NB4 (cell line): Measurements from ENCODE around the gene GUCY2C.

ENCODE experiments used
- DNase-seq: peaks from one replicate; pipeline ENCODE4 v3.0.0; 2010; ENCODE audit warnings: low read depth
- H3K4me3 ChIP-seq: one replicate; pipeline ENCODE4 v1.5.1; 2011; ENCODE audit warnings: mild to moderate bottlenecking, low read depth, low read length, moderate library complexity
- MYC ChIP-seq: IDR thresholded peaks from 2 replicates; pipeline ENCODE4 v1.6.1; 2011; ENCODE audit warnings: low read depth, low read length
- POLR2A ChIP-seq: IDR thresholded peaks from 2 replicates; pipeline ENCODE4 v1.6.1; 2011; ENCODE audit warnings: mild to moderate bottlenecking; ENCODE audit not compliant: insufficient read length; ENCODE audit errors: extremely low read depth
- TF ChIP-seq, protein P1 (sequence below): IDR thresholded peaks from 2 replicates; pipeline ENCODE4 v1.6.1; 2011; ENCODE audit warnings: low read depth, low read length
- TF ChIP-seq, protein P2 (sequence below): IDR thresholded peaks from one replicate; pipeline ENCODE4 v1.5.1; 2012; ENCODE audit warnings: low read depth, low read length

Gene GUCY2C

DNA sequence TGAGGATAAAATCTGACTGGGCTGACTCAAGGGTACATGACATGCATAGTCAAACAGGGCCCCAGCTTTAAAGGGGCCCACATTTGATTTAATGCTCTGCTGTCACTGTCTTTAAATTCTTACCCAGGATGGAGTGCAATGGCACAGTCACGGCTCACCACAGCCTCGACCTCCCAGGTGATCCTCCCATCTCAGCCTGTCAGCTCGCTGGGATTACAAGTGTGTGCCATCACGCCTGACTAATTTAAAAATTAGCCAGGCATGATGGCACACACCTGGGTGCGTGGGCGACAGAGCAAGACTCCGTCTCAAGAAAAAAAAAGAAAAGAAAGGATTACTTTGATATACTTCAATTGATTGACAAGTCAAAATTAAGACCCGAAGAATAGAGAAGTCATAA, 119.5 kb downstream of the GUCY2C start:
- H3K4me3 ChIP-seq, result no peak overlapping the region
- TF ChIP-seq, protein P1, sequence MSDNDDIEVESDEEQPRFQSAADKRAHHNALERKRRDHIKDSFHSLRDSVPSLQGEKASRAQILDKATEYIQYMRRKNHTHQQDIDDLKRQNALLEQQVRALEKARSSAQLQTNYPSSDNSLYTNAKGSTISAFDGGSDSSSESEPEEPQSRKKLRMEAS, result no peak
- no peak for TF ChIP-seq MYC
- TF ChIP-seq, protein P2, sequence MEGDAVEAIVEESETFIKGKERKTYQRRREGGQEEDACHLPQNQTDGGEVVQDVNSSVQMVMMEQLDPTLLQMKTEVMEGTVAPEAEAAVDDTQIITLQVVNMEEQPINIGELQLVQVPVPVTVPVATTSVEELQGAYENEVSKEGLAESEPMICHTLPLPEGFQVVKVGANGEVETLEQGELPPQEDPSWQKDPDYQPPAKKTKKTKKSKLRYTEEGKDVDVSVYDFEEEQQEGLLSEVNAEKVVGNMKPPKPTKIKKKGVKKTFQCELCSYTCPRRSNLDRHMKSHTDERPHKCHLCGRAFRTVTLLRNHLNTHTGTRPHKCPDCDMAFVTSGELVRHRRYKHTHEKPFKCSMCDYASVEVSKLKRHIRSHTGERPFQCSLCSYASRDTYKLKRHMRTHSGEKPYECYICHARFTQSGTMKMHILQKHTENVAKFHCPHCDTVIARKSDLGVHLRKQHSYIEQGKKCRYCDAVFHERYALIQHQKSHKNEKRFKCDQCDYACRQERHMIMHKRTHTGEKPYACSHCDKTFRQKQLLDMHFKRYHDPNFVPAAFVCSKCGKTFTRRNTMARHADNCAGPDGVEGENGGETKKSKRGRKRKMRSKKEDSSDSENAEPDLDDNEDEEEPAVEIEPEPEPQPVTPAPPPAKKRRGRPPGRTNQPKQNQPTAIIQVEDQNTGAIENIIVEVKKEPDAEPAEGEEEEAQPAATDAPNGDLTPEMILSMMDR, result no peak
- no peak for TF ChIP-seq POLR2A
- no peak for DNase-seq

DNA sequence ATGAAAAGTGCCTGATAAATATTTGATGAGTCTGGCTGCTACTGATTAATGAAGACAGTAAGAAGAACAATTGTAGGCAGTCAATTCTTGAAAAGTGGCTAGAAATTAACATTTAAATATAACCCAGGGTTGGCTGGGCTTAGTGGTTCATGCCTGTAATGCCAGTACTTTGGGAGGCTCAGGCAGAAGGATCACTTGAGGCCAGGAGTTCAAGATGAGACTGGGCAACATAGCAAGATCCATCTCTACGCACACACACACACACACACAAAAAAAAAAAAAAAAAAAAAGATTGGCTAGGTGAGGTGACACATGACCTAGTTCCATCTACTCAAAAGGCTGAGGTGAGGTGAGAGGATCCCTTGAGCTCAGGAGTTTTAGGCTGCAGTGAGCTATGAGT, 120.8 kb downstream of the GUCY2C start:
- H3K4me3 ChIP-seq, result no peak overlapping the region
- DNase-seq, result no peak
- TF ChIP-seq POLR2A (no peak), MYC (no peak)
- TF ChIP-seq, protein P1, result no peak
- TF ChIP-seq, protein P2, result no peak

DNA sequence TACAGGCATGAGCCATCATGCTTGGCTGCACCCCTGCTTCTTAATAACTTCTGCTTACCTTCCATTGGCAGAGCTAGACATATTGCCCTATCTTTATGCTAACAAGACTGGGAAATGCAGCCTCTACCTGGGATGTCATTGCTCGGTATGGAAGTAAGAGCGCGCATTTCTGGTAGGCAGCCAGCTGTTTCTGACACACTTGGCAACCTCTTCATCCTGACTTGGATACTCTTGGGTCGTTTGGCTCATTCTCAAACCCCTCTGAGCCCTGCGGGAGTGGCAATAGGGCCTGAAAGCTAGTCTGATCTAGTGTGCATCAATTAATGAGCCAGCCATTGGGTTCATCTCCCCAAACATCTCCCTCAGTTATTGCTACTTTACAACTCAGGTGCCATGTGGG, 123.3 kb downstream of the GUCY2C start:
- H3K4me3 ChIP-seq, result no peak overlapping the region

DNA sequence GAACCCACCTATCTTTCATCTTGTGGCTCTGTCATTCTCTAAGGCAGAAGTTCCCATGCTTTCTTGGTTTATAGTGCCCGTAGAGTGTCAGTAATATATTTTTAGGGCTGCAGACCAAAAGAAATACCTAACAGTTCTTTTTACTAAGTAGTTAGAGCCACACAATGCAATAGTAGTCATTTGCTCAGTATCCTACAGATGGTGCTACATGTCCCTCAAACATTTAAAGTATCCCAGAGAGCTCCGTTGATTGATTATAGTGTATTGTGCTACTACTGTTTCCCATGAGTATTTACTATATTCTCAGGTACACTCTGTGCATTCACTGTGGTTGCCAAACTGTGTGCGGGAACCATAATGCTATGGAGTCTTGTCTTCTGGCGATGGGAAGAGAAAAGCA, 124.0 kb downstream of the GUCY2C start:
- TF ChIP-seq MYC, result no peak
- TF ChIP-seq POLR2A, result no peak
- TF ChIP-seq, protein P1, result no peak
- TF ChIP-seq, protein P2, result no peak
- DNase-seq, result no peak
- no peak overlapping the region for H3K4me3 ChIP-seq

More for the DNA sequence above, 123.3 kb downstream of the GUCY2C start:
- no peak for DNase-seq
- TF ChIP-seq, protein P1, result no peak
- TF ChIP-seq MYC (no peak), POLR2A (no peak)
- TF ChIP-seq, protein P2, result no peak

DNA sequence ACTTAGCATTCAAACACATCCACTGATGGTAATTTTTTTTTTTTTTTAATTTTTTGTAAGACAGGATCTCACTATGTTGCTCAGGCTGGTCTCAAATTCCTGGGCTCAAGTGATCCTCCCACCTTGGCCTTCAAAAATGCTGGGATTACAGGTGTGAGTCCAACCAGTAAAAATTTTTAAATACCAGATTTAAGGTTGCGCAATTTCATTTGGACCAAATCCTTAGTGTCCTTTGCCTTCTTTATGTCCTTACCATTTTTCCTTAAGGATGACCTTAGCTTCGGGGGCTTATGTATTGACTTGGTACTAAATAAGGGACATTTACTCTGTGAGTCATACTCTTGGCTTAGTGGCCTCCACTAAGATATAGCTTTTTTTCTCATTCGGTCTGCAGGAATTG, 124.6 kb downstream of the GUCY2C start:
- DNase-seq, result no peak
- TF ChIP-seq POLR2A (no peak), MYC (no peak)
- TF ChIP-seq, protein P2, result no peak
- TF ChIP-seq, protein P1, result no peak
- H3K4me3 ChIP-seq, result no peak overlapping the region

DNA sequence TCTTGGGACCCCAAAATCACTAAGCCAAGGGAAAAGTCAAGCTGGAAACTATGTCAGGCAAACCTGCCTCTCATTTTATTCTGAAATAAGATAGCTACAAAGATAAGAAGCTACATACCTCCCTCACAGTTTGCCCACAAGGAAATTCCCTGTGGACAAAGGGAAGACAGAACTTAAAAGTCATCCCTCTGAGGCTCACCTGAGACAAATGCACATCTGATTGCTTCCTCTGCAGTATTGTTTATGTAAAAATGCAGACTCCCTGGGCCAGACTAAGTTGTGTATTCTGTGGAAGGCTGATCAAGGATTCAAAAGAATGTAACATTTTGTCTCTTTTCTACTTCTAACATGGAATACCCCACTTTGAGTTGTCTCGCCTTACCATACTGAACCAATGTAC, 126.2 kb downstream of the GUCY2C start:
- TF ChIP-seq POLR2A (no peak), MYC (no peak)
- TF ChIP-seq, protein P1, result no peak
- TF ChIP-seq, protein P2, result no peak
- H3K4me3 ChIP-seq, result no peak overlapping the region
- DNase-seq, result no peak
